Mucosa of stomach (tissue), 1 donor: Measurements from ENCODE around the gene ADAMTSL4.

Experiments used
- H3K27me3 ChIP-seq: one replicate; pipeline ENCODE4 v1.7.0; 2013; ENCODE audit warnings: mild to moderate bottlenecking, low read length; ENCODE audit not compliant: control insufficient read depth, insufficient read depth
- H3K36me3 ChIP-seq: one replicate; pipeline ENCODE4 v1.7.0; 2013; ENCODE audit warnings: low read length; ENCODE audit not compliant: control insufficient read depth, insufficient read depth
- H3K4me1 ChIP-seq: one replicate; pipeline ENCODE4 v1.7.0; 2013; ENCODE audit warnings: mild to moderate bottlenecking, low read length; ENCODE audit not compliant: control insufficient read depth, insufficient read depth
- H3K4me3 ChIP-seq: one replicate; pipeline ENCODE4 v1.7.0; 2013; ENCODE audit warnings: low read length
- H3K9ac ChIP-seq: one replicate; pipeline ENCODE4 v1.7.0; 2013; ENCODE audit warnings: mild to moderate bottlenecking, low read length, moderate library complexity
- H3K9me3 ChIP-seq: one replicate; pipeline ENCODE4 v1.7.0; 2013; ENCODE audit warnings: mild to moderate bottlenecking, low read length, moderate library complexity; ENCODE audit not compliant: control insufficient read depth
- donor health status: Pancreatic carcinoma.

The ADAMTSL4 gene

GRCh38 chr1:150537732-150538684, 11.2 kb upstream of the ADAMTSL4 start:
- Histone ChIP-seq H3K4me3 (no peak overlapping the region), H3K27me3 (no peaks in the 10 kb centered on the region), H3K36me3 (no peaks in the 10 kb centered on the region), H3K9me3 (no peaks in the 10 kb centered on the region), H3K9ac (peak overlapping the region; percentile 43), H3K4me1 (peaks cover 12% of the 10 kb centered on the region)

DNA sequence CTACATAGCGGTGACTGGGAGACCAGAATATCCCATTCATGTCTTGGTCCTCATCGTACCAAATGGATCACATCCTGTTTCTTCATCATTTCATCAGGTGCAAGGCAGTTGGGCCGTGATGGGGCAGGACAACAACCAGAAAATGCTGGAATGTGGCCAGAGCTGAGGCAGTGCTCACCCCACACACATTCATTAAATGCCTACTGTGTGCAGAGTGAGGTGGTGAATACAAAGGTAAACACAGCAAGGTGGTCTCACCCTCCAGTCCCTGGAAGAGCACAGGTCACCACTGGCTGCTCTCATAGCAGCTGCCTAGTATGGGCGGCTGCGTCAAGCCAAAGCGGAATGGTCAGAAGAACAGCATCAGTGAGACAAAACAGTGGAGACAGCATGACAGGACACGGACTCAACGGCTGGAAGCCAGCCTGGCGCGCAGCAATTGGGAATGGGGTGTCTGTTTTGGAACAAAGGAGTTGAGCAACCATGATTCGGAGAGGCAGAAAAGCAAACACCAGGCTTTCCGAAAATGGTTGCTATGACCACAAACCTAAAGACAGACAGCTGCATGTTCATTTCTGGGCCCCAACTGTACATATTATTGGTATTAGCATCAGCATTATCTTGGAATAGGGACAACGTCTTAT, 5.6 kb upstream of the ADAMTSL4 start:
- Histone ChIP-seq H3K27me3 (peaks cover 4% of the 10 kb centered on the region), H3K4me1 (peaks cover 13% of the 10 kb centered on the region), H3K9ac (no peak overlapping the region), H3K9me3 (no peaks in the 10 kb centered on the region), H3K36me3 (no peaks in the 10 kb centered on the region), H3K4me3 (no peak overlapping the region)

- Histone ChIP-seq H3K9me3 (no peaks in the 10 kb centered on the region), H3K9ac (no peak overlapping the region)
Measured at GRCh38 chr1:150544204-150544603, 5.0 kb upstream of the ADAMTSL4 start.

GRCh38 chr1:150545486-150546032, 3.6 kb upstream of the ADAMTSL4 start:
- Histone ChIP-seq H3K27me3 (peaks cover 13% of the 10 kb centered on the region), H3K4me1 (peaks cover 21% of the 10 kb centered on the region), H3K36me3 (no peaks in the 10 kb centered on the region), H3K4me3 (no peak overlapping the region), H3K9me3 (no peaks in the 10 kb centered on the region), H3K9ac (no peak overlapping the region)

More at GRCh38 chr1:150544204-150544603, 5.0 kb upstream of the ADAMTSL4 start:
- H3K27me3 ChIP-seq, result peaks cover 4% of the 10 kb centered on the region
- H3K4me3 ChIP-seq, result no peak overlapping the region
- H3K36me3 ChIP-seq, result no peaks in the 10 kb centered on the region
- peaks cover 14% of the 10 kb centered on the region for H3K4me1 ChIP-seq

DNA sequence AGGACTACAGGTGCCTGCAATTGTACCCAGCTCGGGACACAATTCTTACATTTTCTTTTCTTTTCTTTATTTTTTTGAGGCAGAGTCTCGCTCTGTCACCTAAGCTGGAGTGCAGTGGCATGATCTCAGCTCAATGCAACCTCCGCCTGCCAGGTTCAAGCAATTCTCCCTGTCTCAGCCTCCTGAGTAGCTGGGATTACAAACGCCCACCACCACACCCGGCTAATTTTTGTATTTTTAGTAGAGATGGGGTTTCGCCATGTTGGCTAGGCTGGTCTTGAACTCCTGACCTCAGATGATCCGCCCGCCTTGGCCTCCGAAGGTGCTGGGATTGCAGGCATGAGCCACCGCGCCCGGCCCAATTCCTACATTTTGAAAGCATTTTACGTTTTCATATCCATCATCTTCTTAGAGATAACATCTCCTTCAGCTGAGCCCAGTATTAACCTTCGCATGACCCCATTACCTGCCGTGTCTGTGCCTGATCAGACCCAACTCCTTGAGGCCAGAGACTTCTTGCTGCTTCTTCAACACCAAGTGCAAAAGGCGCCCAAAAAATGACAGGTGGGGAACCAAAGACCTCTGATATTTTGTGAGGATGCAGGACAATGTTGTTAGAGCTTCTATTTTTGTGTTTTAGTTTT, 2.8 kb upstream of the ADAMTSL4 start:
- H3K9ac ChIP-seq, result no peak overlapping the region
- no peaks in the 10 kb centered on the region for H3K36me3 ChIP-seq
- H3K27me3 ChIP-seq, result peaks cover 17% of the 10 kb centered on the region
- peaks cover 21% of the 10 kb centered on the region for H3K4me1 ChIP-seq
- H3K4me3 ChIP-seq, result no peak overlapping the region
- H3K9me3 ChIP-seq, result no peaks in the 10 kb centered on the region

DNA sequence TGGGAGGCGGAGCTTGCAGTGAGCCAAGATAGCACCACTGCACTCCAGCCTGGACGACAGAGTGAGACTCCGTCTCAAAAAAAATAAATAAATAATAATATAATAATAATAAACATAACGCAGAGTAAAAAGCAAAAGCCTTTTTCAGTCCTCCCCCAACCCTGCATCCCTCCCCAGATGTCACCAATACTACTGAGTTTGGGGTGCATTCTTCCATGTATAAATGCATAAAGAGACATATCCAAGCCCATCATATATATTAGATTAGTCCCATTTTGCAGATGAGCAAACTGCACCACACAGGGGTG, 930 bp upstream of the ADAMTSL4 start:
- H3K36me3 ChIP-seq, result no peaks in the 10 kb centered on the region
- H3K9me3 ChIP-seq, result no peaks in the 10 kb centered on the region
- H3K9ac ChIP-seq, result peak overlapping the region; percentile 64
- H3K4me1 ChIP-seq, result peaks cover 34% of the 10 kb centered on the region
- H3K4me3 ChIP-seq, result peak overlapping the region; percentile 25
- H3K27me3 ChIP-seq, result peaks cover 25% of the 10 kb centered on the region

DNA sequence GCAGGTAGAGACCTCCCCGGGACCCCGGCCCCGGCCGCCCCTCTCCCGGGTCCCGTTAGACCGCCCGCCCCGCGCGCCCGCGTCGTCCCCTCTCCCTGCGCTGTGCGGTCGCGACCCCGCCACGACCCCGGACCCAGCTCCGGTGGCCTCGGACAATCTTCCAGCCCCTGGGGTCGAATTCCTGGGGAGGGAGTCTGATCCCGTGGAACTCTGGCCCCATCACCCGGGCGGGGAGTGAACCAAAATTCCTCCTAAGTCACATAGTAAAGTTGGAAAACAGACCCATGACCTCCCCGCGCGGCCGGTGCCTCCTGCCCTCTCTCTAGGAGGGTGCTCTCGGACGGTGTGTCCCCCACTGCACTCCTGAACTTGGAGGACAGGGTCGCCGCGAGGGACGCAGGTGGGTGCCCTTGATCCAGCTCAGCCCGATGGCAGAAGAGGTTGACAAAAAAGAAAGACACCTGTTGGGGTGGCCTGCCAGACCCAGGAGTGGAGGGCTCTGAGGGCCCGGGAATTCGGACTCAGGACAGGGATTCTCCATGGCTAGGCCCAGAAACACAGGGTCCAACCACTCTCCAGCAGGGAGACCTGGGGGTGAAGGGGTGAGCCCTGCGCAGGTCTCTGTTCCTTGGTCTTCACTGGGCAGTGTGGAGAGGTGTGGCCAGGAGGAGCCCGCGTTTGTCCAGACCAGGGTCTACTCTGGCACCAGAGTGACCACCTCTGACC, 451 bp downstream of the ADAMTSL4 start:
- Histone ChIP-seq H3K4me1 (peaks cover 24% of the 10 kb centered on the region), H3K9ac (peak overlapping the region; percentile 65), H3K9me3 (no peaks in the 10 kb centered on the region), H3K27me3 (peaks cover 25% of the 10 kb centered on the region), H3K4me3 (no peak overlapping the region), H3K36me3 (no peaks in the 10 kb centered on the region)

- peaks cover 24% of the 10 kb centered on the region for H3K4me1 ChIP-seq
- peaks cover 3% of the 10 kb centered on the region for H3K36me3 ChIP-seq
- H3K9me3 ChIP-seq, result no peaks in the 10 kb centered on the region
- no peak overlapping the region for H3K4me3 ChIP-seq
- peak overlapping the region; percentile 65 for H3K9ac ChIP-seq
- H3K27me3 ChIP-seq, result peaks cover 22% of the 10 kb centered on the region
Measured at GRCh38 chr1:150550222-150551050, 1.2 kb downstream of the ADAMTSL4 start.

- Histone ChIP-seq H3K9me3 (no peaks in the 10 kb centered on the region), H3K36me3 (peaks cover 7% of the 10 kb centered on the region), H3K9ac (no peak overlapping the region), H3K4me3 (no peak overlapping the region), H3K4me1 (peaks cover 24% of the 10 kb centered on the region), H3K27me3 (peaks cover 20% of the 10 kb centered on the region)
Measured at GRCh38 chr1:150551051-150551783, 2.0 kb downstream of the ADAMTSL4 start.

DNA sequence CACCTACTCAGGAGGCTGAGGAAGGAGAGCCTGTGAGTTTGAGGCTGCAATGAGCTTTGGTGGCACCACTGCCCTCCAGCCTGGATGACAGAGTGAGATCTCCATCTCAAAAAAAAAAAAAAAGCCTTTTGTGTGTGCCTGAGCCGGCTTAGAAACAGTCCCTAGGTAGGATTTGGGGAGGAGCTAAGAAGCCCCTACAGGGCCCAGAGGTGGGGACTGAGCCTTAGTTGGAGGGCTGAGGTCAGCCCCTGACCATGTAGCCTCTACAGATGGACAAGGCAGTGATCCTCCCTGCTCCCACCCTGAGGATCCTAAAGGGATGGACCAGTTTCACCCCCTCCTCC, 2.5 kb downstream of the ADAMTSL4 start:
- Histone ChIP-seq H3K9ac (no peak overlapping the region), H3K27me3 (peaks cover 20% of the 10 kb centered on the region), H3K9me3 (no peaks in the 10 kb centered on the region), H3K4me3 (no peak overlapping the region), H3K36me3 (peaks cover 7% of the 10 kb centered on the region), H3K4me1 (peaks cover 24% of the 10 kb centered on the region)
